Hematopoietic multipotent progenitor cell treated with erythropoietin and hydrocortisone succinate and interleukin-3 and kit ligand, for 4 days (in vitro differentiated cells): Measurements from ENCODE around the gene FAF2.

Experiments used
- DNase-seq: peaks from one replicate; pipeline ENCODE4 v3.0.0-alpha.2; 2015

FAF2 gene

DNA sequence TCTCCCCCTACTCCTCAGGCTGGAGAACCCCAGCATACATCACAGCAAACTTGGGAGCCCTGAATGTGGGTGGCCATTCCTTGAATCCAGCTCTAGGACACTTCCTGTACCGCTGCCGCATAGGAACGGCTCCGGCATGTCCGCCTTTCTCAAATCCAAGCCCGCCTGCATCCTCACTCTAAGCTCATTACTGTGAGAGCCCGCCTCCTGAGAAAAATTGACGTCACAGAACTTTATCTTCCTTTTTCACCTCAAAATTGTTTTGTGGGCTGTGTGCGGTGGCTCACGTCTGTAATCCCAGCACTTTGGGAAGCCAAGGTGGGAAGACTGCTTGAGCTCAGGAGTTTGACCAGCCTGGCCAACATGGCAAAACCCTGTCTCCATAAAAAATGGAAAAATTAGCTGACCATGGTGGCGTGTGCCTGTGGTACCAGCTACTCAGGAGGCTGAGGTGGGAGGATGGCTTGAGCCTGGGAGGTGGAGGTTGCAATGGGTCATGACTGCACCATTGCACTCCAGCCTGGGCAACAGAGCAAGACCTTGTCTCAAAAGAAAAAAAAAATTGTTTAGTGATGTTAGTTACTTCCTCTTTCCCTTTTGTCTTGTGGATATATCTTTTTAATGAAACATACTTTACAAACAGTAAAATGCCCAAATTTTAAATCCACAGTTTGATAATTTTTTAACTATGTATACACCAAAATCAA is 66.2 kb downstream of the FAF2 start:
- peak; percentile 30 for DNase-seq

DNA sequence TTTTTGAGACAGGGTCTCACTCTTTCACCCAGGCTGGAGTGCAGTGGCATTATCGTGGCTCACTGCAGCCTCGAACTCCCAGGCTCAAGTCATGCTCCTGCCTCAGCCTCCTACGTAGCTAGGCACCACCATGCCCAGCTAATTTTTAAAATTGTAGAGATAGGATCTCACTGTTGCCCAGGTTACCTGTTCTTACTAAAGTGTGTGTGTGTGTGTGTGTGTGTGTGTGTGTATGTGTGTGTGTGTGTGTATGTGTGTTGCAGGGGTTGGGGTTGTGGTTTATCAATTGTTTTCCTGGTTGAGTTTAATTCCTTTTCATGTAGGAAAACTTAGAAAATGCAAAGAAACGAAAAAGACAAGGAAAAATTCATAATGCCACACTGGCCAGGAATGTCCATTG is 67.2 kb downstream of the FAF2 start:
- DNase-seq = no peak

DNA sequence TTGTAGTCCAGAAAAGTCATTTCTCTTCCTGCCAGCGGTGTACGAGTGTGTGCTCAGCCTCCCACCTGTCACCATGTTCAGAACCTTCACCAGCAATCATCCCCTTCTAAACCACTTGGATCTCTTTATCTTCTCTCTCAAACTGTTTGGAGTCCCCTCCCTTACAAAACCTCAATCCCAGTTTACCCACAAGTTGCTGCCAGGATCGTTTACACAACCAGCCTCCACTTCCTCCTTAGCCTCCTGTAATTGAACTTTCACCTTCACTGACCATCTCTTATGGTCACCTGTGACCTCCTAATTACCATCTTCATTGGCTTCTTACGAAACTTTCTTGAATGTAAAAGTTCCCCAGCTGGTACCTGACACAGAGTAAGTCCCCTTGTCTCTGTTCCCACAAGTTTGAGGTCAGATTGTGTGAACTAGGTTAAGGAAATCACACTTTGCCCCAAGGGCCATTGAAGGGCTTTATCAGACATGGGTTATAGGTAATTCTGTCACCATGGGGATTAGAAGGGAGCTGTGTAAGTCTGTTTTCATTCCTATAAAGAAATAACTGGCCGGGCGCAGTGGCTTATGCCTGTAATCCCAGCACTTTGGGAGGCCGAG is 69.0 kb downstream of the FAF2 start:
- peak; percentile 33 for DNase-seq

DNA sequence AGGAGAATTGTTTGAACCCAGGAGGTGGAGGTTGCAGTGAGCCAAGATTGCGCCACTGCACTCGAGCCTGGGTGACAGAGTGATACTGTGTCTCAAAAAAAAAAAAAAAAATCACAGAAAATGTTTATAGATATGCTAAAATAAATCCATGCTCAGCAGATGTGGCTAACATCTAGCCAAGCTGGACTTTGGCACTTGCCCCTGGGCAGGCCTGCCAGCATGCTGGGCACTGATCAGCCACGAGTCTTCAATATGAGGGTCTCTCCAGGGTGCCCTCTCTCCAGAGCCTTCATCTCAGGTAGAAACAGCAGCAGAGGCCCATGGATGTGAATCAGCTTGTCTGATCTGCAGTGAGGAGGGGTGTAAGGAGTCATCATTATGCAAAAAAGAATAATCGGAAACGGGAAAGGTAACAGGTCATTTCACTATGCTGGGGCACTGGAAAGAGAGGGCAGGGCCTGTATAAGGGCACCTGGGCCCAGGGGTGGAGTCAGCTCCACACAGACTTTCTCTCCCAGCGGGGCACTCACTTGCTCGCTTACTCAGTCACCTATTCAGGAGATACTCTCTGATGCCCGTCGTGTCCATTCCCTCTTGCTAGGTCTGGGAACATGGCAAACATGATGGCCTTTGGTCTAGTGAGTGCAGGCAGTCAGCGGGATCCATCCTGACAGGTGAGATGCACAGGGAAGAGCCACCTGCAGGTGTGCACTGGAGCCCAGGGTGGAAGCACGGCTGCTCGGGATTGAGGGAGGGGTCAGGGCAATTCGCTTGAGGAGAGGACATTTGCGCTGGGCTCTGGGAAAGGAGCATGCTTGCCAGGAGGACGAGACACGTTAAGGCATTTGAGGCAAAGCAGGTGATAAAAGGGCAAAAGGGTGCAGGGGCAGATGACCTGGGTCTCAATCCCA is 71.9 kb downstream of the FAF2 start:
- DNase-seq = no peak

DNA sequence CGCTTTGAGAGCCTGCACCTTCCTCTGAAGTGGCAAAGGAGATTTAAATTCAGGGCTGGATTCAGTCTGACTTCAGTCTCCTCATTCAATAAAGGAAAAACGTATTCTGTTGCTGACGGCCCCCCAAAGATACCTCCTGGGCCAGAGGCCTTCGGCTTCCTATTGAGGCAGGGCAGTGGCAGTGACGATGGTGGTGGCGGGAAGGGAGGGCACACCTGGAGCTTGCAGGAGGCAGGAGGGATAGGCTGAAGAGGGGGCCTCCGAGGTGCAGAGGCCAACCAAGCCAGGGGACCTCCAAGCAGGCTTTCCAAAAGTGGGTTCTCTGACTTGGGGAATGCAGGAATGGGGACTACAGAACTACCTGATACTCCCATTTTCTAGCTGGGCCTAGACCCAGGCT is 73.1 kb downstream of the FAF2 start:
- no peak for DNase-seq

DNA sequence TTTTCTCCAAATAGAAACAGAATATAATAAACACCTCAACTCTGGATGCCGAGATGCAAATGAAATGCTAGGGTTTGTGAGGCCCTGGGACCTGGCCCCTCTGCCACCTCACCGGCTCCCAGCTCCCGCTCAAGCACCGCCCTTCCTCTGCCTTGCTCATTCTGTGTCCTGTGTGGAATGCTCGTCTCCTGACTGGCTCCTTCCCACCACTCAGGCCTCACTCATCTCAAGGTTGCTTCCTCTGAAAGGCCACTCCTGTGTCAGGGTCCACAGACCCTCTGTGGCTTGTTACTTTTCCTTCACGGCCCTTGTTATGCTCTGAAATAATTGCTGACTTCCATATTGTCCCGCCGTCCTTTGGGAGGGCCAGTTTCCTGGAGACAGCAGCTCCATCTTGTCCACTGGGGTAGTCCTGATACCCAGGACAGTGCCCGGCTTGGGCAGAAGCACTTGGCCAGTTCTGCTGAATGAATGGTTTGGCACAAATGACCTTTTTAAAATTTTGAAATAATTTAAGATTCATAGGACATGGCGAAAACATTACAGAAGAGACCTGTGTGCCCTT is 73.6 kb downstream of the FAF2 start:
- DNase-seq = no peak

DNA sequence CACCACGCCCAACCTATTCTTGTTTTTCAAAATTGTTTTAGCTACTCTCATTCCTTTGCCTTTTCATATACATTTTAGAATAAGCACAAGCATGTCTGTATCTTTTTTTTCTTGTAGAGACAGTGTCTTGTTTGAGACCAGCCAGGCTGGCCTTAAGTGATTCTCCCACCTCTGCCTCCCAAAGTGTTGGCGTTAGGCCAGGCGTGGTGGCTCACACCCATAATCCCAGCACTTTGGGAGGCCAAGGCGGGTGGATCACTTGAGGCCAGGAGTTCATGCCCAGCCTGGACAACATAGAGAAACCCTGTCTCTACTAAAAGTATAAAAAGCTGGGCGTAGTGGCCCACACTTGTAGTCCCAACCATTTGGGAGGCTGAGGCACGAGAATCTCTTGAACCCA is 76.0 kb downstream of the FAF2 start:
- DNase-seq = no peak

DNA sequence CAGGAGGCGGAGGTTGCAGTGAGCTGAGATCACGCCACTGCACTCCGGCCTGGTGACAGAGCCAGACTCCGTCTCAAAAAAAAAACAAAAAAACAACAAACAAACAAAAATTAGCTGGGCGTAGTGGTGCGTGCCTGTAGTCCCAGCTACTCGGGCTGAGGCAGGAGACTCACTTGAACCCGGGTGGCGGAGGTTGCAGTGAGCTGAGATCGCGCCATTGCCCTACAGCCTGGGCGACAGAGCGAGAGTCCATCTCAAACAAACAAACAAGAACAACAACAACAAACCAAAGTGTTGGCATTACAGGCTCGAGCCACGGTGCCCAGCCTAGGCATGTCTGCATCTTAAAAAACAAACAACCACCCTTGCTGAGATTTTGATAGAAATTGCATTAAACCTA is 76.8 kb downstream of the FAF2 start:
- DNase-seq = no peak

DNA sequence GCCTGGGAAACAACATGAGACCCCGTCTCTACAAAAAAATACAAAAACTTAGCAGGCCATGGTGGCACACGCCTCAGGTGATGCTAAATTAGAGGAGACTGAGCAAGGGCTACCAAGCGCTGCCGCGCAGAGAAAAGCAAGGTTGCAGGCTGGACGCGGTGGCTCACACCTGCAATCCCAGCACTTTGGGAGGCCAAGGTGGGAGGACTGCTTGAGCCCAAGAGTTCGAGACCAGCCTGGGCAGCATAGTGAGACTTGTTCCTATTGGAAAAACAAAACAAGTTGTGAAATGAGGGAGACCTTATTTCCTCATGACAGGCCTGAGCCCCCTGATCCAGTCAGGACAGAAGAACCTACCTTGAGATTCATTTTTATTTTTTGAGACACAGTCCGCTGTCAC is 77.5 kb downstream of the FAF2 start:
- DNase-seq = no peak

DNA sequence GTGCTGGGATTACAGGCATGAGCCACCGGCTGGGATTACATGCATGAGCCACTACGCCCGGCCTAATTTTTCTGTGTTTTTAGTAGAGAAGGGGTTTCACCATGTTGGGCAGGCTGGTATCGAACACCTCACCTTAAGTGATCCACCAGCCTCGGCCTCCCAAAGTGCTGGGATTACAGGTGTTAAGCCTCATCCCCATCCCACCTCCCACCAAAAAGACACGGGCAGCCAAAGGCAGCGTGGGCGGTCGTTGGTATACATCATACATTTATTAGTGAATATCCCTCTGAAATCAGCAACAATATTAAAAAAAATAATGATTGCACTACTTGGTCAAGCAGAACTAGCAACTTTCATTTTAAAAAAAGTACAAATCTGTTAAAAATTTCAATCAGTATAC is 78.3 kb downstream of the FAF2 start:
- no peak for DNase-seq

DNA sequence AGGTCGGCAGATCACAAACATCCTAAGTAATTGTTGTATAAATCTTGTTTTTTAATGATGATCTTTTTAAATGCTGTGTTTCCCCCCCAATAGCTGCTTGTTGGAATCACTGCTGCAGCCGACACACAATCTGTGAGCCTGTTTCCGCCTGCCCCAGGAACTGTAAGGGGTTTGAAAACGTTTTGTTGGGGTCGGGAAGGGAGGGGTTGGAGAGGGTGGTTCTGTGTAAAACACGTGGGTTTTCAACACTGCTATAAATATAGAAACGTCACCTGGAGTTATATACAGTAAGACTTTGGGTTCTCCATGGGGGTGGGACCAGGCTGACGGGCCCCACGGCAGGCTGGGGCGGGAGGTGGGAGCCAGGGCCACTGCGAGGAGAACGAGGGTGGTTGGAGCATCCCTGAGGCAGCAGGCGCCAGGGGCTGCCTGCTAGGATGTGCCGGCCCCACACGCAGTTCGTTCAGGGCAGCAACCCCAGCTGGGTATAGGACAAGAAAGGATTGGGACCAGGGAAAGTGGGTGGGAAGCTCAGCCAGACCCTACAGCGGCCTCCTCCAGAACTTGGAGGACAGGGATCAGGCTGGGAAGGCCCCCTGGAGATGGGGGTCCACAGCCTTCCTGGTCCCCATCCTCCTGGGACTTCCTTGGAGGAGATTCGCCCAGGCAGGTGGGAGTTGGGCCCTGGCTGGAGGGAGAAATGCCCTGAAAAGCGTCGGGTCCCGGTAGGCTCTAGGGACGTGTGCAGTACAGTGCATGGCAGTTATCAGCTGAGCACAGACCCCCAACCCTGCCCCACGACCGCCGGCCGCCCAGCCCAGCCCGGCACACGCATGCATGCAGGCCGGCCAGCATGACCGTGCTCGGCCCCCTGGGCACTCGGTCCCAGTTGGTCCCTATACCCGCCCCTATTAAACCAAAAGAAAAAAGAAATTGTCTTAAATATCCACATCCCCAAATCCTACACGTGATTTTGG is 79.3 kb downstream of the FAF2 start:
- DNase-seq = no peak

DNA sequence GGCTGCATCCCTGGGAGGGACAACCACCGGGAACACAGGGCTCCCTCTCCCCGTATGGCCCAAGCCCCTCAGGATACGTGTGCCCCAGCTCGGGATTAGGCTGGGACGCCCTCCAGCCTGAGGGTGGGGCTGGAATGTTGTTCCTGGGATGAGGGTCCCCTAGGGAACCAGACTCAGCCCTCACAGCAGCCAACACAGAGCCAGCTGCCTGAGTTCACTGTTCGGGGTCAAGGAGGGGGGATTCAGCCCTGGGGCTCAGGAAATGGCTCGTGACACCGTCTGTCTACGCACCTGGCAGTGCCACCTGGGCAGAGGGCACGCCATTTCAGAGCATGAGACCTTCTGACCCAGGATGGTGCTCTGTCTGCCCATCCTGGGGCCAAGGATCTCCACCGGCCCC is 80.1 kb downstream of the FAF2 start:
- DNase-seq = no peak

DNA sequence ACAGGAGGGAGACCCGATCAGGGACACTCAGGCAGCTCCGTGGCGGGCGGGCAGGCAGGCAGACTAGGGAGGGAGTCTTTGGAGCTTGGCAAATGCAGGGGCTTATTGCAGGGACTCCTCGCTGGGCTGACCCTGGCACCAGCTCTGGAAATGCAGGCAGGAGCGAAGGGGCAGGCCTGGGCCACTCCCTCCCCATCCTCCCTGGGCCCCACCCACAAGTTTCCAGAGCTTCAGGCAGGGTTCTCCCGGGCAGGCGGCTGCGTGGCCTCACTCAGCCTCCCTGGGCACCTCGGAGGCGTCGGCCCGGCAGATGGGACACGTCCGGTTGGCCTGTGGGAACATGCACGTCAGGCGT is 80.6 kb downstream of the FAF2 start:
- no peak for DNase-seq

DNA sequence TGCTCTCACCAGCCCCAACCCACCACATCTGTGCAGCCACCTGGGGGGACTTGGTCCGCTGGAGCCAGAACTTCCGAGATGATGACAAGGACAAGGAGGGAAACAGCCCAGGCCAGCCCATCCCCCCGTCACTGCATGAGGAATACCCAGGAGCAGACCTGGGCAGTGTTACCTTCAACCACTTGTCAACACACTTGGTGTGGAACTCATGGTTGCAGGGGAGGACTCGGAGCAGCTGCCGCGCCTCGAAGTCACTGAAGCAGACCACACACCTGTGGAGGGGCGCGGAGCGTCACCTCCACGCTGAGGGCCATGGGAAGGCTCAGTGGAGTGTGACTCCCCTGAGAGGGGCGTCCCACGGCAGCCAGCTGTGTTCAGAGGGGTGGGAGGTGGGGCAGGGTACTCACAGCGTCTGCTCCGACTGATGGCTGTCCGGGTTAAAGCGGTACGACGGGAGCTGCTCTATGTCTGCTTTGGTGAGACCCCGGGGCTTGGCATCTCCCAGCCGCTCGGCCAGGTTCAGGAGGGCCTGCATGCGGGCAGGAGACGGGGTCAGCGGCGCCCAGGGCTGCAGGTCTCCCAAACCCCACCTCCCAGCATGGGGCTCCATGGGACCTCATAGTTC is 81.0 kb downstream of the FAF2 start:
- DNase-seq = no peak

DNA sequence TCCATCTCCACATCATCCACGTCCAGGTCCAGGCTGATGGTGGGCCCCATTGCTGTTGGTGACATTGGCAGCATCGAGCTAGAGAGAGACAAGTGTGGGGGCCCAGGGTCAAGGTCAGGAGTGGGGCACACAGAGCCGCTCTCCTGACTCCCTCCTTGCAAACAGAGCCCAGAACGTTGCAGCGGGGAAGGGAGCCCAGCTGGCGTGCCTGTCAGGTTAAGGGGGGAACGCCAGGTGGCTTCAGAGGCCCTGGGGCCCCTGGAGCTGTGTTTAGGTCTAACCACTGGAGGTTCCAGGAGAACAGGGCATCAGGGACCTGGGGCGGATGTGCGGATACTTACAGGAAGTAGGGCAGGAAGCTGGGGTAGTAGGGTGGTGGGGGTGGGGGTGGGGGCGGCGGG is 81.6 kb downstream of the FAF2 start:
- peak; percentile 77 for DNase-seq

DNA sequence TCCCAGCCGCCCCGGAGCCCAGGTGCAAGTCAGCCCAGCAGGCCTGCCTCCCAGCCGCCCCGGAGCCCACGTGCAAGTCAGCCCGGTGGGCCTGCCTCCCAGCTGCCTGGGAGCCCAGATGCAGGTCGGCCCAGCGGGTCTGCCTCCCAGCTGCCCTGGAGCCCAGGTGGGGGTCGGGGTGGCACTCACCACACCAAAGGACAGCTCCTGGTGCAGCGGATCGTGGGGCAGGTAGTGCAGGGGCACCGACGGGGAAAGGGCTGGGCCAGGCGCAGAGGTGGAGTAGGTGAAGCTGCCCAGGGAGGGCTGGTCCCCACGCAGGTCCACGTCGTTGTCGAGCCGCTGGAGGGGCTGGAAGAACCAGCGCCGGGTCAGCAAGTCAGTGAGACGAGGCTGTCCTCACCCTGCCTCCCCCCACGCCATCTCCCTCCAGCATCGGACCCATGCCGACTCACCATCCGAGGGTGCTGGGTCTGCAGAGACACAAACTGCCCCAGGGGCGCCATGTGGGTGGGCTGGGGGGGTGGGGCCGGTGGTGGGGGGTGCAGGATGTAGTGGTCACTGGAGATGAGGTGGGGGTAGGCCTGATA is 82.3 kb downstream of the FAF2 start:
- DNase-seq = no peak

DNA sequence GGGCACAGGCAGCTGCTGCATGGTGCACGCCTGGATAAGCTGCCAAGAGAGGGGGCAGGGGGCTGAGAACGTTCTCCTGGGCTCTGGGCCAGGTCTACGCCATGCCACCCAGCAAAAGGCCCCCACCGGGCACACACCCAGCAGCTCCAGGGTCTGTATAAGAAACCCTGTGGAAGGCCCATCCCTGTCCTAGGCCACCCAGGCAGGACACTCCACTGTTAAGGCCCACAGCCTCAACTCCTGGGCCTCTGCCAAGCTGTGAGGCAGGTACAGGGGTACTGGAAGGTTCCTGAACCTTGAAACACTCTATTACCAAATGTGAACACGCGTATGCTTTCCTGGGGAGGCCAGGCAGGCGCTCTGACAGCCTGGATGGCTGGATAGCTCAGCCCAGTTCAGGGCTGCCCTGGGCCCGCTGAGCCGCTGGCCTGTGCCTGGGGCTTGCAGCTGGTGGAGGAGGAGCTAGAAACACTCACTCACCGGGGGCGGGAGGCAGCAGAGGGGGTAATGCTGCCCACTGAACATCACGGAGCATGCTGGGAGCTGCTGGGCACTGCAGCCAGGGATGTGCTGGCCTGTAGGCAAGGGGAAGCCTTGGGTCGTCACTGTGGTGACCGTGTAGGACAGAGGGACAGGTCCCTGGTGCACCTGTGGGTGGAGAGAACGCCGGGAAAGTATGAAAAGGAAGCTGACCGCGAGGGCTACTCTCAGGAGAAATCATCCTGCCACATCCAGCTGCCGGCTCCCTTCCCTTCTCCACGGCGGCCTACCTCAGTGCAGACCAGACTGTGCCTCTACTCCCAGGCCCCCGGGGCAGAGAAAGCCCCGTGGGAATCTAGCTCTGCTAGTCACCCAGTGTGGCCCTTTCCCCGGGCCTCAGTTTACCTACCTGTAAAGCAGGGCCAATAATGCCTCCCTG is 83.1 kb downstream of the FAF2 start:
- DNase-seq = peak; percentile 85

DNA sequence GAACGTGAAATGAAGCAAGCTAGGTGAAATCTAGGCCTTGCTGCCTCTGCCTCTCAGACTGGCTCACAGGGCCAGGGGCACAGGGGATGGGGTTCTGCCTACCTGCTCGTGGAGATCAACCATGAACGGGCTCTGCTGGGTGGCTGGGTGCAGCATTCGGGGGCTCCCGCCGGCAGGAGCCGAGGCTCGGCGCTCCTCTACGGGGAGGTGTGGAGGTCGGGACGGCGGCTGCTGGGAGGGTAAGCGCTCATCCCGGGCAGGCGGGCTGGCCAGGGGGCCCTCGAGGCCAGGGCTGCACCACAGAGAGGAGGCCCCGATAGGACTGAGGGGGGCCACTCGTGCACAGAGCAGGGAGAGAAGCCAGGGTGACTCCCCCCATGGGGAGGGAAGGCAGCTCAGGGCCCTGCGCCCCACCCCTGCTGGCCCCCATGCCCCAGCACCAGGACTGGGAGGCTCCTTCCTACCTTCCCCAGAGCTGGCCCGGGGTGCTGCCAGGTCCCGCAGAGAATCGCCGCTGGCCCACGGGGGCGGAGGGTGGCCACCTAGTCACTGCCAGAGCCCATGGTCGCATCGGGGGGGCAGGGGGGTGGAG is 83.8 kb downstream of the FAF2 start:
- no peak for DNase-seq

DNA sequence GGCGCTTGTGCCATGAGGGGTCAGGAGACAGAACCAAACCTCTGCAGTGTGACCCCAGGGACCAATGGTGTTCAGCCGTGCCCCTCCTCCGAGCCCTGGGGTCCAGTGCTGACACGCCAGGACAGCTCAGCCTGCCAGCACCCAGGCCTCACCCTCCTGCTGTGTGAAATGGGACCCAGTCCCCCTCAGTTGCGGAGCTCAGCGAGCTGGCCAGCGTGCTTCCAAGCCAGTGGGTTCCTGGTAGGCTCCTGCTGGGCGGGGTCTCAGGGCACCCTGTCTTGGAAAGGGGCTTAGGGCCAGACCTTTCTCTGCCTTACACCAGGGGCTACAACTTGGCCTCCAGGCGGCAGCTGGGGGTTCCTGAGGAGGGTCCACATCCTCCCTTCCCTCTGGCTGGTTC is 84.6 kb downstream of the FAF2 start:
- no peak for DNase-seq

DNA sequence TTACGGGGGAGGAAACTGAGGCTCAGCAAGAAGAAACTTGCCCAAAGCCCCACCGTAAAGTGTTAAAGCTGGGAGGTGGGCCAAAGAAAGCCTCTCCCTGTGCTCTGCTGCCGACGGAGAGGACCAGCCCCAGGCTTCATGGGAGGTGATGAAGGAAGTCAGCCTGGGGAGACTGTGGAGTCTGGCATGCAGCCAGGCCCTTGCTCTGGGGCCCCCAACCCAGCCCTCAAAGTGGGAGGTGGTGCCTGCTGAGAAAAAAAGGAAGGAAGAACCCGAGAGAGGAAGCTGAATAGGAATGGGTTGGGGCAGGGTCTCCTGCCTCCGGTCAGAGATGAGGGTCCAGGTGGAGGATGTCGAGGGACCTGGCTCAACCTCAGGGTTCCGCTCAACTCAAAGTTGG is 85.2 kb downstream of the FAF2 start:
- peak; percentile 83 for DNase-seq
